Measurements from ENCODE around the gene SELP. TPM values are rescaled to one million over a fixed set of nuclear protein-coding genes. Genes with fewer than 3 reads are reported as not detected.

SELP gene
- total RNA-seq, 1 experiment from 2014 or later, result not detected

DNA sequence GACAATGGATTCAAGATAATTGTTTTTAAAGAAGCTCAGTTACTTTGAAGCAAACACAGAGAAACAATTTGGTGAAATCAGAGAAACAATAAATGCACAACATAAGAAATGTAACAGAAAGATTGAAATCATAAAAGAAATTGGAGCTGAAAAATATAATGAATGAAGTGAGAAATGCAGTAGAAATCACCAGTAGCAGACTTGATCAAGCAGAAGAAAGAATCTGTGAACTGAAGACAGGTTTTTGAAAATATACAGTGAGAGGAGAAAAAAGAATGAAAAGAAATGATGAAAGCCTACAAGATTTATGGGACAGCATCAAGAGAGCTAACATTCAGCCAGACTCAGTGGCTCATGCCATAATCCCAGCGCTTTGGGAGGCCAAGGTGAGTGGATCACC, 4.2 kb upstream of the SELP start:
- no peak overlapping the region for H2AFZ ChIP-seq (ENCODE audit: low read length)
- TF ChIP-seq, protein P1, sequence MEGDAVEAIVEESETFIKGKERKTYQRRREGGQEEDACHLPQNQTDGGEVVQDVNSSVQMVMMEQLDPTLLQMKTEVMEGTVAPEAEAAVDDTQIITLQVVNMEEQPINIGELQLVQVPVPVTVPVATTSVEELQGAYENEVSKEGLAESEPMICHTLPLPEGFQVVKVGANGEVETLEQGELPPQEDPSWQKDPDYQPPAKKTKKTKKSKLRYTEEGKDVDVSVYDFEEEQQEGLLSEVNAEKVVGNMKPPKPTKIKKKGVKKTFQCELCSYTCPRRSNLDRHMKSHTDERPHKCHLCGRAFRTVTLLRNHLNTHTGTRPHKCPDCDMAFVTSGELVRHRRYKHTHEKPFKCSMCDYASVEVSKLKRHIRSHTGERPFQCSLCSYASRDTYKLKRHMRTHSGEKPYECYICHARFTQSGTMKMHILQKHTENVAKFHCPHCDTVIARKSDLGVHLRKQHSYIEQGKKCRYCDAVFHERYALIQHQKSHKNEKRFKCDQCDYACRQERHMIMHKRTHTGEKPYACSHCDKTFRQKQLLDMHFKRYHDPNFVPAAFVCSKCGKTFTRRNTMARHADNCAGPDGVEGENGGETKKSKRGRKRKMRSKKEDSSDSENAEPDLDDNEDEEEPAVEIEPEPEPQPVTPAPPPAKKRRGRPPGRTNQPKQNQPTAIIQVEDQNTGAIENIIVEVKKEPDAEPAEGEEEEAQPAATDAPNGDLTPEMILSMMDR (conservative IDR thresholded peaks at IDR 0.05), result no peak
- H2BK120ac ChIP-seq (ENCODE audit: low read depth, low read length, poor library complexity, severe bottlenecking), result no peak overlapping the region
- H4K5ac ChIP-seq (ENCODE audit: insufficient read length, low read depth, low read length), result no peak overlapping the region
- H3K79me1 ChIP-seq (ENCODE audit: insufficient read depth, low read depth, low read length, poor library complexity, severe bottlenecking), result no peaks in the 10 kb centered on the region
- H3K14ac ChIP-seq (ENCODE audit: insufficient read depth, low read length), result no peak overlapping the region
- WGBS (ENCODE audit: extremely low coverage, insufficient read length, low lambda C conversion rate), result no CpG with 5 or more reads among the region's 1 CpG
- no peak overlapping the region for H2BK12ac ChIP-seq (ENCODE audit: insufficient read length, low read depth, low read length)
- no peak overlapping the region for H3K4me2 ChIP-seq (ENCODE audit: insufficient read depth, insufficient read length, low read length)
- H4K8ac ChIP-seq (replicated peaks; ENCODE audit: insufficient read length, low read depth, low read length), result no peak overlapping the region
- H3K9ac ChIP-seq (ENCODE audit: extremely low read depth, insufficient read length, low read length), result no peak overlapping the region
- Mint-ChIP-seq H3K27me3 (ENCODE audit: low read depth) (peaks cover 2% of the 10 kb centered on the region), H3K4me1 (no peaks in the 10 kb centered on the region), H3K36me3 (ENCODE audit: insufficient read depth in 1 of 3, low read depth in 3 of 3) (peaks cover 0 to 13% (median 3%) of the 10 kb centered on the region in 3 experiments; a peak in 3 of 7 replicates), H3K9me3 (peaks cover 21 to 26% of the 10 kb centered on the region in 2 experiments), H3K27ac (no peak overlapping the region), H3K4me3 (no peak overlapping the region)
- no peak overlapping the region for H2BK15ac ChIP-seq (ENCODE audit: low read depth, low read length)
- no peaks in the 10 kb centered on the region for H4K20me1 ChIP-seq (ENCODE audit: control insufficient read depth, insufficient read depth, insufficient read length)
- H3T11ph ChIP-seq (ENCODE audit: low read length), result no peak overlapping the region
- no peak overlapping the region for H2BK20ac ChIP-seq (ENCODE audit: low read depth, low read length, poor library complexity, severe bottlenecking)
- no peaks in the 10 kb centered on the region for H3K4me1 ChIP-seq (ENCODE audit: insufficient read depth, low read length)
- H3K79me2 ChIP-seq (ENCODE audit: insufficient read depth, low read length), result no peaks in the 10 kb centered on the region
- DNase-seq, result no peak
- no peak overlapping the region for H3K18ac ChIP-seq (ENCODE audit: insufficient read length, low read depth, low read length)
- no peak overlapping the region for H2BK5ac ChIP-seq (ENCODE audit: insufficient read length, low read length)
- H3K56ac ChIP-seq (ENCODE audit: insufficient read length, low read depth, low read length), result no peak overlapping the region
- H3K9me3 ChIP-seq (ENCODE audit: control insufficient read depth, low read depth, low read length), result no peaks in the 10 kb centered on the region
- H3K23ac ChIP-seq (ENCODE audit: insufficient read length, low read depth, low read length), result no peak overlapping the region
- H4K91ac ChIP-seq (ENCODE audit: insufficient read length, low read depth, low read length), result no peak overlapping the region
- no peaks in the 10 kb centered on the region for H3K23me2 ChIP-seq (ENCODE audit: insufficient read length, low read depth, low read length, poor library complexity, severe bottlenecking)
- H3K27me3 ChIP-seq (ENCODE audit: insufficient read depth, low read length), result no peaks in the 10 kb centered on the region
- H3K27ac ChIP-seq (ENCODE audit: insufficient read length, low read depth, low read length), result no peak overlapping the region
- no peak overlapping the region for H2AK5ac ChIP-seq (ENCODE audit: insufficient read length, low read length)
- no peak overlapping the region for H3K4ac ChIP-seq (ENCODE audit: low read depth, low read length)

Data from H9 (cell line).